Umbilical cord (tissue), 2 donors: ENCODE results near the gene CEP85L. TPM values are rescaled to one million over a fixed set of nuclear protein-coding genes. Genes with fewer than 3 reads are reported as not detected.

Source experiments
- DNase-seq: peaks from one replicate; pipeline ENCODE4 v3.0.0-alpha.2; 2015; ENCODE audit warnings: low spot score
- total RNA-seq: library from RNA; depleted of rRNA; stranded (reverse); fragments of >200 nt; gene quantifications from one replicate; pipeline ENCODE4 v1.2.3, GENCODE V29; 2014; ENCODE audit warnings: low replicate concordance; ENCODE audit not compliant: insufficient read depth

Gene CEP85L
- total RNA-seq, 1 donor from 2014 or later: 26.7 TPM

DNA sequence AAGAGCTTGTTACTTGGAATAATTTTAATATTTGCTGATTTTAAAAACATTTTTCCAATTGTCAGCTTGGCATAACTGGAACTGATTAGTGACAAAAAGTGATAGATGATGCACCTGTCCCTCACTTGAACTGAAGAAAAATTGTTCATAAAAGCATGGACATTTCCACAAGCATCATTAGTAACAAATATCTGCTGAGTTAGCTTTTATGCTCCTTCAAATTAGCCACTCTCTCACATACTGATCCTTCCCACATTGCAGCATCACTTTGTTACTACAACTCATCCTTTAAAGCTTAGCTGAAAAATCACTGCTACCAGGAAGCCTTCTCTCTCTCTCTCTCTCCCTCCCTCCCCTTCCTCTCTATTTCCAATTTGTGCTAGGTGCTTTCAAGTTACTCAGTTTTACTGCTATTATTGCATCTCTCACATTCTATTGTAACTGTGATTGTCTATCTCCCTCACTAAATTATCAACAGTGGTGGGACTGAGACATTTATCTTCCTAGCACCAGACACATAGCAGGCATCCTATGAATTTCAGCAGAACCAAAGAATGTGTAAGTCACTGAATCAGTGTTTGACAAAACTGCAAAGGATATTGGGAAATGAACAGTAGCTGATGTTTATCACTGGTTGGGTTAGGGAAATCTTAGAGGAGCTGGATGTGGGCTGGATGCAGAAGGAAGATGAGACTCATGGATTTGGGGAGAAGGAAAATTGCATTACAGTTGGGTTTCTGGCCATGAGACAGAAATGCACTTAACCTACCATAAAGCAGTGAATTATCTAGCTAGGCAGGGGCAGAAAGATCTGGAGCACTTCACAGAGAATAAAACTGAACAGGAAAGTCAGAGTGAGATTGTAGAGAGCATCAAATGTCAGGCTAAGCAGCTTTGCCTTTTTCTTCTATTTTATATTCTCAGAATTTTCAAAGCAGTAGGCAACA lies 231.7 kb downstream of the CEP85L start:
- DNase-seq: no peak

Other genes with a start within 250 kb of the CEP85L start
- 177 TPM for gene PLN, start 103.3 kb downstream of the CEP85L start, total RNA-seq
- gene ASF1A, start 242.6 kb upstream of the CEP85L start, total RNA-seq: 12.8 TPM